HG03342 (cell line): Measurements from ENCODE around the gene SDHAF3.
"Not testable (repeated sequence)": the region's sequence is repeated elsewhere in the genome, so short reads cannot be mapped to it uniquely, and the experiment has no call there.

Experiments used
- ATAC-seq: cut with Tn5 transposase; IDR thresholded peaks from one replicate; pipeline ENCODE4 v1.9.1; 2021; ENCODE audit warnings: mild to moderate bottlenecking, moderate library complexity; ENCODE audit not compliant: unreplicated experiment

SDHAF3 gene

DNA sequence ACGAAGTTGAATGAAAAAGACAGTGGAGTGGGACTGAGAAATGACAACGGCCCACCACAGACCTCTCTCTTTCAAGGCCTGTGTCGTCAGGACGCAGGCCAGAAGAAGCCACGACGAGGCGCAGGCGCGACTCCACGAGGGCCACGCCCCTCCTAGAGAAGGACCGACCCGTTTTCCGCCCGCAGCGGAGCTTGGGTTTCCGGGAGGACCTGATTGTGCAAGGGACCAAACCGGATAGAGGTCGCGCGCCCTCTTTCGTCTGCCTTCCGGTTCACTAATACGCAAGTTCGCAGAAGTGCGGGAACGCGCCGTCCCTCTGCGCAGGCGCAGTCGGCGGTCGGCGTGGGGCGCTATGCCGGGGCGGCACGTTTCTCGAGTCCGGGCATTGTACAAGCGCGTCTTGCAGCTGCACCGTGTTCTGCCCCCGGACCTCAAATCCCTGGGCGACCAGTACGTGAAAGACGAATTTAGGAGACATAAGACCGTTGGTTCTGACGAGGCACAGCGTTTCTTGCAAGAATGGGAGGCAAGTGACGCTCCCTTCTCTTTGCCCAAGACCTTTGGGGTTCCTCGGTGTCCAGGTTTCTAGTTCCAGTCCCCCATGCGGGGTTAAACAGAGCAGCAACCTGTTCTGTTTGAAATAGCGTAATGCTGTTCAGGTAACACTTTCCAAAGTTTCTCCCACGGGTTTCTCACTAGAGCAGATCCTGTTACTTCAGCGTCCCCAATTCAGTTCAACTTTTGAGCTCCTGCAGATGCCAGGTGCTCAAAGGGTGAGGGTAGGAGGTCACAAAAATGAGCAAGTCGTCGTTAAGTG, at the start of gene SDHAF3:
Gene SDHAF3 (plus strand): TSS at position 327 of the 817 bp plus-strand sequence. CDS start 26 bp downstream, at position 353.
- ATAC-seq: peak; percentile 93

DNA sequence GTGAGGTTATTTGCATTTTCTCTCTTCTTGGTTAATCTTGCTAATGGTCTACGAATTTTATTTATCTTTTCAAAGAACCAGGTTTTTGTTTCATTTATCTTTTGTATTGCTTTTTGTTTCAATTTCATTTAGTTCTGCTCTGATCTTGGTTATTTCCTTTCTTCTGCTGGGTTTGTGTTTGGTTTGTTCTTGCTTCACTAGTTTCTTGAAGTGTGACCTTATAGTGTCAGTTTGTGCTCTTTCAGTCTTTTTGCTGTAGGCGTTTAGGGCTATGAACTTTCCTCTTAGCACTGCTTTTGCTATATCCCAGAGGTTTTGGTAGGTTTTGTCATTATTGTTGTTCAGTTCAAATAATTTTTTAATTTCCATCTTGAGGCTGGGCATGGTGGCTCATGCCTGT, 45.5 kb upstream of the SDHAF3 start:
- not testable (repeated sequence) for ATAC-seq

DNA sequence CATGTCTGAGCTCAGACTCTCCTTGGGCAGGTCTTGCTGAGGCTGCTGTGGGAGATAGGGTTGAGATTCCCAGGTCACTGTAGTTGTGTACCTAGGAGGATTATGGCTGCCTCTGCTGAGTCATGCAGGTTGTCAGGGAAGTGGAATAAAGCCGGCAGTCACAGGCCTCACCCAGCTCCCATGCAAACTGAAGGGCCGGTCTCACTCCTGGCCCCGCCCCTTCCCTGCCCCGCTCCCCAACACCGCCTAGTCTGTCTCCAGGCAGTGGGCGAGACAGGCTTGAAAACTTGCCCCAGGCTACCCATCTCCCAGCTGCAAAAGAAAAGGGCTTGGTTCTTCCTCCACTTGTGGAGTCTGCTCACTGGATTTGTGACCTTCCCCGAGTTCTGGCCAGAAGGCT, 41.6 kb upstream of the SDHAF3 start:
- ATAC-seq: no peak

DNA sequence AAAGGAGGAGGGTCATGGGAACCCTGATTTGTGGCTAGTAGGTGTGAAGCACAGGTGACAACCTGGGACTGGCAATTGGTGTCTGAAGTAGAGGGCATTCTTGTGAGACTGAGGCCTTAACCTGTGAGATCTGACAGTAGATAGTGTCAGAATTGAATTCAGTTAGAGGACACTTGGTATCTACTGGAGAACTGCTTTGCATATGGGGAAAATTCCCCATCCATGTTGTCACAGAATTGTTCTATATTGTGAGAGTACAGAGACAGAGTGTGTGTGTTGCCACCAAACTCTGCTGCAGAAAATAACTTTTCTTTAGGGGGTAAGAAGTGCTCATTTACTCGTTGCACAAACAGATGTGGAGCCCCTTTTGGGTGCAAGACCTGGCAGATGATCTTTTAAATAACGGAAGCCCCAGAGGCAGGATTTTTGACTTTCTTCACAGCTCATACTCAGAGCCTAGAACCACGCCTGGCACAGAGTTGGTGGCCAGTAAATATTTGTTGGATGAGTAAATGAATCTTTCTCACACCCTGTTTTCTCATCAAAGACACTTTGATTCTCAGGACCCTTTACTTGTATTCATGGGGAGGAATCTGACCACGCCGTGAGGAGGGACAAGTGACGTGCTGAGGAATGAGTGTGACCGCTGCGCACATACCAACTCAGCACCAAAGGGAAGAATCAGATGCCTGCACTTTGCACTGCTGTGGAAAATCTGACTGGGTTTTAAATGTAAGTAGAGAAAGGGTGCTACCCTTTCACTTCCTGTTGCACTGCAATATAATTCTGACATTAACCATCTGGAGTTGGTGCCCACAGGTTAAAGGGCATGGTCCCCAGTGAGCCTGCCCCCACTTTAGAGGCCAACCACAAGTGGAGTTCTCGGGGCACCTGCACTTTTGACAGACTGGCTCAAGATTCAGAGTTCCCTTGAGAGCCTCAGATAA, 39.2 kb upstream of the SDHAF3 start:
- ATAC-seq: peak; percentile 51

DNA sequence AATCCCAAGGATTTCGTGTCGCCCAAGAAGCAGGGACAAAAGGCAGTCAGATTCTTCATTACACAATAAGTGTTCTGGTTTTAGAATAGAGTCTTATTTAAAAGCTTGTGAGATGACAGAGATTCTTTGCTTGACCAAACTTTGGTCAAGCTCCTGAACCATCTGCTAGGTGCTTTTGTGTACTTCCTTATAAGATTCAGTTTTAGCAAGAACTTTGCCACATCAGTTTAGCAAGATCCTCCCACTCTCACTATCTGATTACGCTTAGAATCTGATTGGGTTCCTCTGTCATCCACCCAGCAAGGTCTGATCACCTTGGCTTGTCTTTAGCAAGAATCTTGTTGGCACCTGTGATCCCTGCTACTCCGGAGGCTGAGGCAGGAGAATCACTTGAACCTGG, 38.2 kb upstream of the SDHAF3 start:
- no peak for ATAC-seq

DNA sequence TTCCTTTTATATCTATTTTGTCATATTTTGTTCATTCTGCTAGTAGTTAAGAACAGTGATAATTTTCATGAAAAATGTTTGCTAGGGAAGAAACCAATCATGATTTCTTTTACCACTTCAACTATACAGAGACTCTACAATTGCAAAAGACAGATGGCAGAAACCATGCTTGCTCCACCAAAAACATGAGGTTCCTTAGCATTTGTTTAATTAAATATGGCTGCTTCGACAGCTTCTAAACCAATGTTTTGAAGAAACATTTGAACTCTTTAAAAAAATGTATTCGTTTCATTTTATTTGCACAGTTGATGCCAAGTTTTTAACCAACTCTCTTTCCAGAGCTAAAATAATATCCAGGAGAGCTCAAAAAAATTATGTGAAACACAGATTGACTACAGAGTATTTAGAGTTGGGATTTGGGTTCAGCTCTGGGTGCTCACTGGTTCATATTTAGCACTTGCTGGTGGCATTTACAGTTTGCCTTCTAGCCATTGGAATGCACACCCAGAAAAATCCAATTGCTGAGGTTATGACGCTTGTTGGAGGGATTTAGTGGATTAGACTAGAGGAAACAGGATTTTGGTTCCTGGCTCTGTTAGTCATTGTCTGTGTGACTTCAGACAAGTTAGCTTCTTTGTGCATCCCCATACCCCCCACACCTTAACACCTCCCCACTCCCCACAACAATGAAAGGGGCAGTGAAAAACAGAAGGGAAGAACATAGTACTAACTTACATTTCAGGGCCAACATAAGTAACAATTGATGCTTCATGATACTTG, 35.8 kb upstream of the SDHAF3 start:
- no peak for ATAC-seq

DNA sequence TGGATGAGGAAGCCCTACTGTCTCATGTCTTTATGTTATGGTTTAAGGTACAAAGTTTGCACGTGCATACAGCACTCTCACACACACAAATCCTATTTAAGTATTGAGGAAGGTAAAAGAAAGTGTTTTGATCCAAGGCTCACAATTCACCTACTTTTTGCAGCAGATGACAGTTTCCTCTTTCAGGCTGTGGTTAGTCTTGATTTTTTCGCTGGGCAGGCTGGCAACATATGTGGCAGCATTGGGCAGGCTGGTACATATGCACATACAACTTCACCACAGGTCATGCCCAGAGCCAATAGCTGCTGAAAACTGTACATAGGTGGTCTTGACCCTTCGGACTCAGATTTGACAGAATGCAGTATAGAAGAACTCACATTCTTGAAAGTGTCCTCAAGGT, 29.1 kb upstream of the SDHAF3 start:
- no peak for ATAC-seq

DNA sequence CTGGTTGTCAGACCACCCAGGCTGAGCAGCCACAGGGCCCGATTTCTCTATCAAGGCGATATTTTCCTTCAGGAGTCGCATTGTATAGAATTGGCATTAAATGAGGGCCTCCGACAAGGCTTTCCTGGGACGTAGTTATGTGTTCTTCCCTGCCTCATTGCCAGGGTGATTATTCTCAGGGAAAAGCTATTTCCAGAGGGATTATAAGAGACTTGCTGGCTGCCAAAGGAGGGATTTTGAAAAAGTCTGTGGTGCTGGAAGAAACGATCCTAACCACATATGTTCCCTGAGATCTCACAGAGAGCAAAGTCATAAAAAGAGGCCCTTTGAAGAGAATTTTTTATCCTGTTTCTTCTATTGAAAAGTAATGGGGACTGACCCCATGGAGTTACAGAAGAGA, 27.7 kb upstream of the SDHAF3 start:
- no peak for ATAC-seq

DNA sequence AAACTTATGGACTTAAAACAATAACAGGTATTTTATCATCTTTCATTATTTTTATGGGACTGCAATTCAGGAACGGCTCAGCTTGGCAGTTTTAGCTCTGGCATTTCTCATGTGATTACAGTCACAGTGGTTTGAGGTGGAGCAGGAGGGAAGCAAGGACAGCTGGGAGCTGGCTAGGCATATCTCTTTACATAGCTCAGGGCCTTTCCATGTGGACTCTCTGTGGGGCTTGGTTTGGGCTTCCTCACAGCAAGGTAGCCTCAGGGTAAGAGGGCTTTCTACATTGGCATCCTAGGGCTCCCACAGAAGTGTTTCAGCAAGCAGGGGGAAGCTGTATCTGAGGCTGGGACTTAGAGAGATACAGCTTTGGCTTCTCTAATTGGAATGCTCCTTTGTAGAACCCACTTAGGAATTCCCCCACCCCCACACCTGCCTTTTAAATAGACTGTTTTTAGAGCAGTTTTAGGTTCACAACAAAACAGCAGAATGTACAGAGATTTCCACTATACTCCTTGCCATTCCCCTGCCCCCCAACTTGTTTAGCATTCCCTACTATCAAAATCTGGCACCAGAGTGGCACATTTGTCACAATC, 26.6 kb upstream of the SDHAF3 start:
- ATAC-seq: no peak

DNA sequence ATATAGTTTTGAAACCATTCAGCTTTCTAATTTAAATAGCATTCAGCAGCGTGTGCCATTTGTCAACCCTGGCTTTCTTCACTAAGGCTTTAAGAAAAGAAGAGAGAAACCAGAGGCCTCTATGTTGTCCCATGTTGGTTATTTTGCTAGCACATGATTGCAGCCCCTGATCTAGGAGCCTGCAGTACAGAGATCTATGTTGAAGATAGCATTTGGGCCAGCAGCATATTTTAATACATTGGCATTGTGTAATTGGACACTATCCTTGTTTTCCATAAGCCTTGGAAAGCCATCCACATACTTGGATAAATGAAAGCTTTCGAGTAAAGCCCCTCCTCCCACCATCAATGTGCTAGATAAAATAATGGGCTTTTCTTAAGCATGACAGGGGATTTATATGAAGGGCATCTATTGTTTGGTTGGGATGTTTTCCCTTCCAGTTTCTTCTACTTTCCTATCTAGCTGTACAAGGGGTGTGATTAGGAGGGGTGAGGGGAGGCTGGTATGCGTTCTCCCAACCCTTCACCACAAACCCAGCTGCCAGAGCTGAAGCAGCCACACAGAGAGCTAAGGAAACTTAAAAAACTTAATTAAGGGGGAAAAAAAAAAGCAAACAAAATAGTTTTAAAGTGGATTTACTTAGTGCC, 23.1 kb upstream of the SDHAF3 start:
- ATAC-seq: no peak

DNA sequence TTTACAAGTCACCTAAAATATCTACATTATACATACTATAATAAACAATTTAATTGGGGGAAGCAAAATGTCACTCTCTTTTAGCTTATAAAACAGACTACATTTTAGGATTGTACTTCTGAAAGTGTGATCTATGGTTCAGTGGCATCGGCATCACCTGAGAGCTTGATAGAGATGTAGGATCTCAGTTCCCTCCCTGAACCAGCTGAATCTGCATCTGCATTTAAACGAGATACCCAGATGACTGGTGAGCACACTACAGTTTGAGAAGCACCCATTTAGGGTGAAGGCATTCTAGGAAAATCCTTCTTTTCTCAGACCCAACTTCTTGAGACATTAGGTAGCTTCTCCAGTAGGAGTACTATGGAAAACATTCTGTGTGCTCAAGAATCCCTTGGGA, 21.5 kb upstream of the SDHAF3 start:
- ATAC-seq: no peak

DNA sequence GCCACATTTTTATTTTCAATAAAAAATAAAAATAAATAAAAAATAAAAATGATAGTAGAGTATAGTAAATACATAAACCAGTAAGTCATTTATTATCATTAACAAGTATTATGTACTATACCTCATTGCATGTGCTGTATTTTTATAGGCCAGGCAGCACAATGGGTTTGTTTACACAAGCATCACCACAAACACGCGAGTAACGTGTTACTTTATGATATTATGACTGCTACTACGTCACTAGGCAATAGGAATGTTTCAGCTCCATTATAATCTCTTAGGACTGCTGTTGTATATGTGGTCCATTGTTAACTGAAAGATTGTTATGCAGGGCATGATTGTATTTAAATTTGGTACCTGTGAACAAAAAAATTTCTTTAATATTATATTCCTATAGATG, 20.8 kb upstream of the SDHAF3 start:
- ATAC-seq: no peak

DNA sequence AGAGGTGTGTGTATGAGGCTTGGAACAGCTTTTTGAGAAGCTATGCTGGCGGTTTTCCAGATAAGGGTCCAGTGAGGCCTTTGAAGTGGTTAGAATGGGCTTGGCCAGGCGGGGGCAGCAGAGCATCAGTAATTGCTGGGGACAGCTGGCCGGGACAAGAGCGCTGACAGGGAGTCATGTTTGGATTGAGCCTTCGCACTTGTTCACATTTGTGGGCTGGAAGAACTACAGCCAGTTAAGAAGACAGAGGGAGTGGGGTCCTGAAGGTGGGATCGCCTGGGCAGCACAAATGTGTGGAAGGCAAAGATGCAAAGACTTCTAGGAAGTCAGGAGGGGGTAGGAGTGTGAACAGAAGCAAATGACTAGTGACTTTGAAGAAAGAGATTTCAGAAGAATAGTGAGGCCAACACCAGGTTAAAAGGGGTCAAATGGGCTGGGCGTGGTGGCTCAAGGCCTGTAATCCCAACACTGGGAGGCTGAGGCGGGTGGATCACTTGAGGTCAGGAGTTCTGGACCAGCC, 12.7 kb upstream of the SDHAF3 start:
- peak; percentile 98 for ATAC-seq

DNA sequence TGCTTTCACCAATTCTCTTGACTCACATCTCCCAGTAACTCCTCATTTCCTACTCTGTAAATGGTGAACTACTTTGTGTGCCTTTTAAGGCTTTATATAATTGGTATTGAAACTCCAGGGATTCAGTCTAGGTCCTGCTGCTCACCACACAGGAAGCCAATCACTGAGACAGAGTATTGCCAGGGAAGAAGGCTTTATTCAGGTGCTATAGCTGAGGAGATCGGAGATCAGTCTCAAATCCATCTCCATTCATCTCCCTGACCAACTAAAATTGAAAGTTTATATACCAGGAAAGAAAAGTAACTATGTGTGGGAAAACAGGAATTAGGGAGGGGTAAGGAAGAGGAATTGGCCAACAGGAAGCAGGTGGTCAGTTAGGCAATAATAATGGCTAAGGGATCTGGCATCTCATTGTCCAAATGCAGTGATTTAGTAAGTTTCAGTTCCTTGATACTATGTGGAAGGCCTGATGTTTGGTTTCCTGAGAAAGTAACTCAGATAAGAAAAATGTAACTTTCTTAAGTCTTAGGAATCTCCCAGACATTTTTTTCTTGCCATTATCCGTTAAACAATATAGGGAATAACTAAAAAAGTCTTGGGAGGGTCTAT, 10.2 kb upstream of the SDHAF3 start:
- ATAC-seq: no peak

DNA sequence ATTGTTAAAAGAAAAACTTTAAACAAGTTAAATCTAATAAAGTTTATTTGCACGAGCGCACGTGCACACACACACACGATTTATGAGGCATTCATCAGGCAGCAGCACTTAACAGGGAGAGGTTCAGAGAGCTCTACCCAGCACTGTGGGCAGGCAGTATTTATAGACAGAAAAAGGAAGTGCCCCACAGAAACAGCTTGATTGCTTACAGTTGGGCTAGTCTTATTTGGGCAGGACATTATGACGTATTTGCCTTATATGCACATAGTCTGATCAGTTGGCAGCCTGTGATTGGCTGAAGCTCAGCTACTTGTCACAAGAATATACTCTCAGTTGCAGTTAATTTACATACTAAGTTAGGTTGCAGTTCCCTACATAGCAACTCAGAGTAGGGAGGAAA, 1.2 kb upstream of the SDHAF3 start:
- ATAC-seq: no peak

DNA sequence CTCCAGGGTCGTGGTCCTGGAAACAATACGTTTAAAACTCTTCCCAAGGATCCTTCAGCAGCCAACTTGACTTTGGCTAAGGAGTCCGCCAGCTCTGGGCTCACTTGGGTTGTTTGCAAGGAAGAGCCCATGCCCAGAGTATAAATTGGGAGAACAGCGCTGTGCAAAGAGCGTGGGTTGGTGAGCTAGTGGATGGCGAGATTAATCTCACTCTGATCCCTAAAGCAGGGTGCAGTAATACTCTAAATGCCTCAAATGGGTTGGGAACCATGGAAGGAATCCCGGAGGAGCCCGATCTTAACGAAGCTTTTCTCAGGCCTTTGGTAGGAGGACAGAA, 495 bp upstream of the SDHAF3 start:
- ATAC-seq: no peak

DNA sequence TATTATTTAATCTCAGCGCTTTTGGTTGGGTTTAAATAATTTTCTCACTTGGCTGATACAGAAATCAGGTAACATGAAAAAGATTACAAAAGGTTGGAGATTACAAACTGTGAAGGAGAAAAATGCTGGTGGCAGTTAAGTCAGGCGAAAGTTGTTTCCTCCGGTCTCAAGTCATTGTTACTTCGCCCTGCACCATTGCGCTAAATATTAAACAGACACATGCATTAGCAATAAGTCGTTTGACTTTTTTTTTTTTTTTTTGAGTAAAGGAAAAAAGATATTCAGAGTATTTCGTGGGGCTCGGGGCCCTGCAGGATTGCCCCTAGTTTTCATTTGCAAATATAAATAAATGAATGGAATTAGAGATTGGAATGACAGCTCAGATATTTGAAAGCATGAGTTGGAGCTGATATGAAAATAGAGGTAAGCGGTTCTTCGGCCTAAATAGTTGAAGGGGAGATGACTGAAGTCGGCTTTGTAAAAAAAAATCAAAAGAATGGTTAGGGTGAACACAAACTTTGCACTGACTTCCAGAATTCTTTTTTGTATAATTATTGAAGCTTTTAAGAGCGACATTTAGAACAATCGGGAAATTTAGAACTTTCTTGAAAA, 914 bp downstream of the SDHAF3 start:
- no peak for ATAC-seq

DNA sequence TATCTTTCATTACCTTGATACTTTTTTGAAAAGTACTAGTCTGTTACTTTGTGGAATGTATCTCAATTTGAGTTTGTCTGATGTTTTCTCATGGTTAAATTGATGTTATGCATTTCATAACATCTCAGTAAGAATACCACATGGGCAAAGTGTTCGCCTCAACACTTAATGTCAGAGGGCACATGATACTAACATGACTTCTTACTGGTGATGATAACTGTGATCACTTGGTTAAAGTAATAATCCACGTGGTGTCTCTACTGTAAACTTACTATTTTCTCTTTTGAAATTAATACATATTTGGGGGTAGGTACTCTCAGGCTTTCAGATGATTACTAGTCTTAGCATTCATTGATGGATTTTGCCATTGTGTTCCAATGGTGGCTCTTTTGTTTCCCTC, 2.2 kb downstream of the SDHAF3 start:
- no peak for ATAC-seq

DNA sequence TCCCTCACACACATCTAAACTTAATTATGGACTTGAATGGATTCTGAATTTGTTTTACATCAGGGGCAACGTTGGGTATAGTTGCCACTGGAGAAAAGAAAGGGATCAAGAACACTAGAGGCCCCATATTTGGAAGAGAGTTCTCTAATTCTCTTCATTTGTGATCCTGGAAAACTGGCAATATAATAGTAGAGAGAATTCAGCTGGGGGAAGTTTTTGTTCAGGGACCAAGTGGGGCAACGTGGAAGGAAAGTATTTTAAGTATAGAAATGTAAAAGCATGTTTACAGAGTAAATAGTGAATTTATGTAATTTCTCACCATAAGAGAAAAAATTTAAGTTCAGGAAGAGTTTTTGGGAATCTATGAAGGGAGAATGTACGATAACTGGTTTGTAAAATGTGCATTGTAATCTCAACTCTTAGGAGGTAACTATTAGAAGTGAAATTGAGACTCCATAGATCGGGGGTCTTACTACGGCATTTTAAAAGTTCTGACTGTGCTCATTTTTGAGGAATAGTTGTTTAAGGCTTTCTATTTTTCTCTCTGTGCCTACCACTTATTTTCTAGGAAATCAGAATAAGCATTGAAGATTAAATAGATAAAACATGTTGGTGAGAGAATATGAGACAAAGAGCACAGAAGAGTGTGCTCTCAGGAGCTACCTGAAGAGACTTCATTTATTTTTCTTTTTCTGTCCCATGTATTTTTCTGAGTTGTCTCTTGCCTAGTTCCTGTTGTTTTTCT, 3.4 kb downstream of the SDHAF3 start:
- no peak for ATAC-seq
